HL-60 (cell line): ENCODE measurements around the gene FXYD2.

Experiments used
- CTCF ChIP-seq: IDR thresholded peaks from one replicate; pipeline ENCODE4 v1.5.1; 2011; ENCODE audit warnings: low read length, control low read depth, inconsistent platforms; ENCODE audit not compliant: insufficient read depth
- POLR2AphosphoS5 ChIP-seq: IDR thresholded peaks from 2 replicates; pipeline ENCODE4 v1.6.1; 2012; ENCODE audit warnings: low read depth
- REST ChIP-seq: IDR thresholded peaks from 2 replicates; pipeline ENCODE4 v1.6.1; 2012; ENCODE audit warnings: low read depth; ENCODE audit not compliant: insufficient replicate concordance

GRCh38 chr11:117771841-117772240, 52.7 kb downstream of the FXYD2 start:
- TF ChIP-seq CTCF (no peak), POLR2AphosphoS5 (no peak), REST (no peak)
